Spinal cord (tissue), 10 donors: Measurements from ENCODE around the gene SLC35G3. TPM values are rescaled to one million over a fixed set of nuclear protein-coding genes. Genes with fewer than 3 reads are reported as not detected.
"Not testable (repeated sequence)": the region's sequence is repeated elsewhere in the genome, so short reads cannot be mapped to it uniquely, and the experiment has no call there.

Experiments
- DNase-seq, 6 donors: peaks; one replicate each; pipeline versions ENCODE4 v3.0.0 to v3.0.0-alpha.2; 2013 to 2015; ENCODE audit warnings: low spot score in 6 of 6, low read depth in 4 of 6
- H3K27ac ChIP-seq: one replicate; pipeline ENCODE4 v1.5.1; 2013; ENCODE audit warnings: low read depth, low read length, control low read depth
- H3K27me3 ChIP-seq: one replicate; pipeline ENCODE4 v1.6.1; 2013; ENCODE audit warnings: low read length; ENCODE audit not compliant: control insufficient read depth, insufficient read depth
- H3K36me3 ChIP-seq: one replicate; pipeline ENCODE4 v1.6.1; 2013; ENCODE audit warnings: low read length; ENCODE audit not compliant: control insufficient read depth, insufficient read depth
- H3K4me1 ChIP-seq: one replicate; pipeline ENCODE4 v1.6.1; 2013; ENCODE audit warnings: low read length; ENCODE audit not compliant: control insufficient read depth, insufficient read depth
- H3K4me3 ChIP-seq: one replicate; pipeline ENCODE4 v1.5.1; 2013; ENCODE audit warnings: low read depth, low read length, control low read depth
- H3K9me3 ChIP-seq: one replicate; pipeline ENCODE4 v1.6.1; 2013; ENCODE audit warnings: low read length; ENCODE audit not compliant: control insufficient read depth, insufficient read depth
- WGBS: methylation state at CpG from one replicate; pipeline ENCODE4 v1.1.5; 2013; ENCODE audit warnings: missing lambda C conversion rate; ENCODE audit not compliant: insufficient coverage; 5-methylcytosine and 5-hydroxymethylcytosine counted together
- long read RNA-seq, 4 donors: transcript quantifications; one replicate each; lab custom pipeline, GENCODE V29; 2026
- polyA plus RNA-seq, 2 donors: library from polyadenylated mRNA; unstranded; fragments of 120-200 nt; gene quantifications; one replicate each; pipeline ENCODE4 v1.2.1, GENCODE V29; 2013; ENCODE audit not compliant: insufficient read length in 2 of 2
- total RNA-seq, 2 donors: library from RNA; depleted of rRNA in 1 of 2; stranded (reverse); fragments of 120-200 nt in 1 of 2; fragments of >200 nt in 1 of 2; gene quantifications; one replicate each; pipeline versions ENCODE4 v1.2.3 to v1.2.4, GENCODE V29; 2013 to 2014
- donor health status: healthy.

SLC35G3 gene
- not detected for total RNA-seq
- polyA plus RNA-seq: not detected
- long read RNA-seq, donor 1: 0 reads
- long read RNA-seq, donor 2, partial matches to known transcripts: 0 of 2 reads
- long read RNA-seq, donor 2, other reads (novel, unspliced or antisense): 0 of 2 reads
- long read RNA-seq, donor 3, partial matches to known transcripts: 0 of 1 reads
- long read RNA-seq, donor 3, other reads (novel, unspliced or antisense): 0 of 1 reads
- long read RNA-seq, donor 4: 0 reads

DNA sequence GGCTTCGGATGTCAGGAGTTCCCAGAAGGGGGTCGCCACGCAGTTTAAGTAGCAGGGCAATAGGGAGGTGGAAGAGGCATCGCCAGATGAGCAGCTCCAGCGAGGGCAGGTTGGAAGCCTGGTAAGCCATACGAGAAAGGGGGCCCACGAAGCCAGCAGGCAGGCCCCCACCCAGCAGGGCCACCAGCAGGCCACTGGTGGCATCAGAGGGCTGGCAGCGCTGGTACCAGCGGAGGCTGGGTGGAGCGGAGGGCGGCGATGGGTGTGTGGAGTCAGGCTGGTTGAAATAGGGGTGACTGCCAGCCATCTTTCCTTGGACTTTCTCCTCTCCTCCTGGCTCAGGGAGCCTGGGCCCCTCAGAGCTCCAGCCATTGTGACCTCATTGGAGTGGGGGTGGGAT is at the start of gene SLC35G3:
SLC35G3 (minus strand) TSS at position 393 of the 400 bp plus-strand sequence; CDS start at position 307, 86 bp downstream.
- H3K36me3 ChIP-seq, H3K4me3 ChIP-seq, H3K27ac ChIP-seq, H3K27me3 ChIP-seq, H3K4me1 ChIP-seq, H3K9me3 ChIP-seq, DNase-seq: not testable (repeated sequence)
- WGBS: 94% methylated on average over 7 of the region's 12 CpGs

DNA sequence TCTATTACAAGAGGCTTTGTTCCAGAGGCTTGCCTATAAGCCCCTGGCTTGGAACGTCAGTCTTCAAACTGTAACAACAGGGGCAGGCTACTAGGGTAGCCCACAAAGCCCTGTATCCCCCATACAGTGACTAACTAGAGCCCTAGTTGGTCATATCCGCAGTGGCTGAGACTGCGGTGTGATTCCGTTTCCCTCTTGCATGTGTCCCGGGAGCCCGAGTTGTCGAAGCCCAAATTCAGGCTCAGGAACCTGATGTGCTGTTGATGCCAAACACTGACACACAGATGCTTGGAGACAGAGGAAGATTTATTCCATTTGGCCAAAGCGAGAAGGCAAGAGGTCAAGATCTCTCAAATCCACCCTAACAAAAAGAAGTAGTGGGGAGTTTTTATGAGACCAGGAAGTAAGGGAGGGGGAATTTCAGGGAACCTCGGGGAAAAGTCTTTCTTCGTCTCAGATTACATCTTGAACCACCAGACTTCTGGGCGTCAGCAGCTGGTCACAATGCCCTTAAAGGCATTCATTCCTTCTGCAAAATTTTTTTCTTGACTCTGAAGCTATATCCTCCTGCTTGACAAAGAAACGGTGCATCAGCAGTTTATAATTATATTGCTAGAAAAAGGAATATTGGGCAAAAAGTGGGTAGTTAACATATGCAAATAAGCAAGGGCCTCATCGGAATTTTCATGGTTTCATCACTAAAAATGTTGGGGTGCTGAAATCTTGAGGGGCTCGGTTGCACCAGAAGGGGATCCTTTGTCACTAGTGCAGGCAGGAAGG is 49.6 kb upstream of the SLC35G3 start:
- H3K27ac ChIP-seq: peak overlapping the region; percentile 87
- no peaks in the 10 kb centered on the region for H3K9me3 ChIP-seq
- H3K4me1 ChIP-seq: peaks cover 26% of the 10 kb centered on the region
- H3K27me3 ChIP-seq: peaks cover 5% of the 10 kb centered on the region
- peak in 3 of 6 donors; percentile 26 to 48 (median 29) for DNase-seq
- 8% methylated on average over 8 of the region's 14 CpGs for WGBS
- no peaks in the 10 kb centered on the region for H3K36me3 ChIP-seq
- H3K4me3 ChIP-seq: peak overlapping the region; percentile 64

- WGBS: 0% methylated on average over 33 of the region's 44 CpGs
- H3K4me1 ChIP-seq: peaks cover 26% of the 10 kb centered on the region
Measured at GRCh38 chr17:35242805-35243560, 48.8 kb upstream of the SLC35G3 start, which contains the start of gene SLFN5. TSS of gene SLFN5 (plus strand) at chr17:35243072. CDS start at chr17:35258691, 15,619 bp downstream.

GRCh38 chr17:35242158-35242804 is 48.1 kb upstream of the SLC35G3 start:
- Histone ChIP-seq H3K4me1 (peaks cover 26% of the 10 kb centered on the region), H3K36me3 (no peaks in the 10 kb centered on the region), H3K4me3 (peak overlapping the region; percentile 64), H3K9me3 (no peaks in the 10 kb centered on the region), H3K27ac (peak overlapping the region; percentile 87), H3K27me3 (peaks cover 5% of the 10 kb centered on the region)
- 1% methylated on average over 31 of the region's 43 CpGs for WGBS
- DNase-seq: peak in 3 of 6 donors; percentile 0 to 65 (median 21)

More at GRCh38 chr17:35242805-35243560, 48.8 kb upstream of the SLC35G3 start, which contains the start of gene SLFN5:
- Histone ChIP-seq H3K9me3 (no peaks in the 10 kb centered on the region), H3K27me3 (peaks cover 5% of the 10 kb centered on the region), H3K36me3 (no peaks in the 10 kb centered on the region), H3K27ac (peak within 1 kb of the TSS; percentile 87), H3K4me3 (peak within 1 kb of the TSS; percentile 64)
- peak; percentile 65 to 95 (median 76) for DNase-seq

DNA sequence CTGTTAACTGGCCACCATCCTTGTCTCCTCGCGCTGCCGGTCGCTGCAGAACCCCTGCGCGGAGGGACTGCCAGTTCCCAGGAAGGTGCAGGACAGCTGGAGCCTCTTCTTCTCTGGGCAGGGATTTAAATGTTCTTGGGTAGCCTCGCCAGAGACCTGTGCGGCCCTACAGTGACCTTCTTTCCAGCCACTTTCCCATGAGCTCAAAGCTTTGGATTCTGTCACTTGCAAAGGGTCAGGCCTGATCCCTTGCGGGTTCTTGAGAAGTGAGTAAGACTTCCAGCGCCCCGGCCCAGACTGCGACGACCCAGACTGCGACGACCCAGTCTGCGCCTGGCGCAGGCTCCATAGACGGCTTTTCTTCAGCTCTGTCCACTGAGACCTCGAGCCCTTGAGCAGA is 47.3 kb upstream of the SLC35G3 start:
- no peak overlapping the region for H3K27ac ChIP-seq

DNA sequence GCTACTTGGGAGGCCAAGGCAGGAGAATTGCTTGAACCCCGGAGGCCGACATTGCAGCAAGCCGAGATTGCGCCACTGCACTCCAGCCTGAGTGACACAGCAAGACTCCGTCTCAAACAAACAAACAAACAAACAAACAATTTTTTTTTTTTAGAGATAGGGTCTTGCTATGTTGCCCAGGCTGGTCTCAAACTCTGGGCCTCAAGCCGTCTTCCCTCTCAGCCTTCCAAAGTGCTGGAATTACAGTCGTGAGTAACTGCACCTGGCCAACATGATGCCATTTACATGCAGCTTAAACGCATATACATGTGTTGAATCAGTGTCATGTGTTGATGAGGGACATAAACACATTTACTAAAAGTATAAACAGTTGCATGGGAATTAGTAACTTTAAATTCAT is 46.7 kb upstream of the SLC35G3 start:
- H3K4me3 ChIP-seq: no peak overlapping the region
- DNase-seq: no peak
- H3K9me3 ChIP-seq: no peaks in the 10 kb centered on the region
- H3K4me1 ChIP-seq: peaks cover 26% of the 10 kb centered on the region
- H3K36me3 ChIP-seq: no peaks in the 10 kb centered on the region
- no peak overlapping the region for H3K27ac ChIP-seq
- WGBS: 91% methylated on average over 4 of the region's 8 CpGs
- peaks cover 5% of the 10 kb centered on the region for H3K27me3 ChIP-seq

More for the DNA sequence above, 47.3 kb upstream of the SLC35G3 start:
- Histone ChIP-seq H3K36me3 (no peaks in the 10 kb centered on the region), H3K9me3 (no peaks in the 10 kb centered on the region), H3K27me3 (peaks cover 5% of the 10 kb centered on the region), H3K4me3 (no peak overlapping the region), H3K4me1 (peaks cover 26% of the 10 kb centered on the region)
- WGBS: 72% methylated on average over 19 of the region's 19 CpGs
- no peak for DNase-seq

DNA sequence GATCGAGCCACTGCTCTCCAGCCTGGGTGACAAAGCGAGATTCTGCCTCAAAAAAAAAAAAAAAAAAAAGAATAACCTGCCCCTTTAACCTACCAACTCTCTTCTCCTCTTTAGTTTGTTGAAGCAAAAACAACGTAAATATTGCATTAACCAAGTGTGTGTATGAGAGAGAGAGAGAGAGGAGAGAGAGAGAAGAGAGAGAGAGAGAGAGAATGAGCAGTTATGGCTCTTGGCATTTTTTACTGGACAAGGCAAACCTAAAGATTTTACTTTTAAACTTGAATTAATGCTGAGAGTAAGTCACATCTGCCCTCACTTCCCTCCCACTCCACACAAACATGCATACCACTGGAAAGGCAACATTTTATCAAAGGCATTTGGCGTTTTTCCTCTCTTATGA is 45.6 kb upstream of the SLC35G3 start:
- WGBS: no CpG with 5 or more reads among the region's 4 CpGs

GRCh38 chr17:35238821-35239220 is 44.6 kb upstream of the SLC35G3 start:
- no peak for DNase-seq
- Histone ChIP-seq H3K4me3 (no peak overlapping the region), H3K27ac (no peak overlapping the region), H3K4me1 (peaks cover 19% of the 10 kb centered on the region), H3K9me3 (no peaks in the 10 kb centered on the region), H3K27me3 (peaks cover 5% of the 10 kb centered on the region), H3K36me3 (no peaks in the 10 kb centered on the region)
- WGBS: no CpG with 5 or more reads among the region's 2 CpGs

More for the DNA sequence above, 45.6 kb upstream of the SLC35G3 start:
- Histone ChIP-seq H3K36me3 (no peaks in the 10 kb centered on the region), H3K4me1 (peaks cover 26% of the 10 kb centered on the region), H3K4me3 (no peak overlapping the region), H3K27me3 (peaks cover 5% of the 10 kb centered on the region), H3K9me3 (no peaks in the 10 kb centered on the region), H3K27ac (no peak overlapping the region)
- DNase-seq: no peak

GRCh38 chr17:35236821-35237220 is 42.6 kb upstream of the SLC35G3 start:
- Histone ChIP-seq H3K4me1 (peaks cover 5% of the 10 kb centered on the region), H3K36me3 (no peaks in the 10 kb centered on the region), H3K4me3 (no peak overlapping the region), H3K27ac (no peak overlapping the region), H3K27me3 (no peaks in the 10 kb centered on the region), H3K9me3 (no peaks in the 10 kb centered on the region)
- WGBS: 80% methylated on average over 1 of the region's 5 CpGs
- no peak for DNase-seq
